Ishikawa (cell line): ENCODE measurements around the gene PID1.

ENCODE experiments used
- CEBPB ChIP-seq: IDR thresholded peaks from 2 replicates; pipeline ENCODE4 v1.6.1; 2012
- CREB1 ChIP-seq: IDR thresholded peaks from 2 replicates; pipeline ENCODE4 v1.6.1; 2012; ENCODE audit warnings: low read depth
- EGR1 ChIP-seq: IDR thresholded peaks from 2 replicates; pipeline ENCODE4 v1.6.1; 2012
- EP300 ChIP-seq: IDR thresholded peaks from 2 replicates; pipeline ENCODE4 v1.6.1; 2012; ENCODE audit warnings: borderline replicate concordance
- FOXM1 ChIP-seq: IDR thresholded peaks from 2 replicates; pipeline ENCODE4 v1.6.1; 2012; ENCODE audit warnings: low read depth, borderline replicate concordance
- NFIC ChIP-seq: IDR thresholded peaks from 2 replicates; pipeline ENCODE4 v1.6.1; 2012
- RAD21 ChIP-seq: IDR thresholded peaks from 2 replicates; pipeline ENCODE4 v1.6.1; 2012; ENCODE audit warnings: low read depth
- TAF1 ChIP-seq: IDR thresholded peaks from 2 replicates; pipeline ENCODE4 v1.6.1; 2012; ENCODE audit warnings: low read depth, mild to moderate bottlenecking
- TCF12 ChIP-seq: IDR thresholded peaks from 2 replicates; pipeline ENCODE4 v1.6.1; 2012; ENCODE audit warnings: low read depth
- TEAD4 ChIP-seq: IDR thresholded peaks from 2 replicates; pipeline ENCODE4 v1.6.1; 2012
- YY1 ChIP-seq: IDR thresholded peaks from 2 replicates; pipeline ENCODE4 v1.6.1; 2012; ENCODE audit warnings: low read depth
- ZBTB7A ChIP-seq: IDR thresholded peaks from 2 replicates; pipeline ENCODE4 v1.6.1; 2012; ENCODE audit warnings: low read depth
- TF ChIP-seq, protein P1 (sequence below): IDR thresholded peaks from 2 replicates; pipeline ENCODE4 v1.6.1; 2012; ENCODE audit warnings: low read depth, mild to moderate bottlenecking
- TF ChIP-seq, protein P2 (sequence below): IDR thresholded peaks from 2 replicates; pipeline ENCODE4 v1.6.1; 2012
- TF ChIP-seq, protein P3 (sequence below): IDR thresholded peaks from 2 replicates; pipeline ENCODE4 v1.6.1; 2012

PID1 gene

DNA sequence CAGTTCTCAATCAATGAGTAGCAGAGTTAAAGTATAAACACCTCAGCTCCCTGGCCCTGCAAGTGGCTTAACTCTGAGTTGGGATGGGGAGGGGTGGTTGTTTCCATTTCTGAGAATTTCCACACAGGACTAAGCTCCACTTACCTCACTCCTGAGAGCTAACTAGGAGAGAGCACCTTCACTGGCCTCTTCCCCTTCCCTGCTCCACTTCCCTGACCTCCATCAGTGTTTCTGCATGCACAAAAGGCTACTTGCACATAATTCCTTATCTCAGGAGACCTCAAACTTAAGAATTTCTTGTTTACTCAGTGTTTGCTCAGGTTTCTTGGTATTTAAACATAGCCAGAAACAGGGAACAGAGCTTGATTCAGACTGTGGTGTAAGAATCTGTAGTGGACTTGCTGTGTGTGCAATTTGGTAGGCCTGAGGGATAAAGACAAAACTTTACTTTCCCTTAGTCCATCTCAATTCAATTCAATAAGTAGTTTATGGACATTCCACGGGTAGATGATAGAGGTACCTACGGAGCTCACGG, 97.2 kb downstream of the PID1 start:
- TF ChIP-seq, protein P1, sequence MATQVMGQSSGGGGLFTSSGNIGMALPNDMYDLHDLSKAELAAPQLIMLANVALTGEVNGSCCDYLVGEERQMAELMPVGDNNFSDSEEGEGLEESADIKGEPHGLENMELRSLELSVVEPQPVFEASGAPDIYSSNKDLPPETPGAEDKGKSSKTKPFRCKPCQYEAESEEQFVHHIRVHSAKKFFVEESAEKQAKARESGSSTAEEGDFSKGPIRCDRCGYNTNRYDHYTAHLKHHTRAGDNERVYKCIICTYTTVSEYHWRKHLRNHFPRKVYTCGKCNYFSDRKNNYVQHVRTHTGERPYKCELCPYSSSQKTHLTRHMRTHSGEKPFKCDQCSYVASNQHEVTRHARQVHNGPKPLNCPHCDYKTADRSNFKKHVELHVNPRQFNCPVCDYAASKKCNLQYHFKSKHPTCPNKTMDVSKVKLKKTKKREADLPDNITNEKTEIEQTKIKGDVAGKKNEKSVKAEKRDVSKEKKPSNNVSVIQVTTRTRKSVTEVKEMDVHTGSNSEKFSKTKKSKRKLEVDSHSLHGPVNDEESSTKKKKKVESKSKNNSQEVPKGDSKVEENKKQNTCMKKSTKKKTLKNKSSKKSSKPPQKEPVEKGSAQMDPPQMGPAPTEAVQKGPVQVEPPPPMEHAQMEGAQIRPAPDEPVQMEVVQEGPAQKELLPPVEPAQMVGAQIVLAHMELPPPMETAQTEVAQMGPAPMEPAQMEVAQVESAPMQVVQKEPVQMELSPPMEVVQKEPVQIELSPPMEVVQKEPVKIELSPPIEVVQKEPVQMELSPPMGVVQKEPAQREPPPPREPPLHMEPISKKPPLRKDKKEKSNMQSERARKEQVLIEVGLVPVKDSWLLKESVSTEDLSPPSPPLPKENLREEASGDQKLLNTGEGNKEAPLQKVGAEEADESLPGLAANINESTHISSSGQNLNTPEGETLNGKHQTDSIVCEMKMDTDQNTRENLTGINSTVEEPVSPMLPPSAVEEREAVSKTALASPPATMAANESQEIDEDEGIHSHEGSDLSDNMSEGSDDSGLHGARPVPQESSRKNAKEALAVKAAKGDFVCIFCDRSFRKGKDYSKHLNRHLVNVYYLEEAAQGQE, result no peak
- TF ChIP-seq NFIC (no peak), TEAD4 (no peak), TCF12 (no peak), CEBPB (no peak), ZBTB7A (no peak), RAD21 (no peak), CREB1 (no peak), EGR1 (no peak), YY1 (no peak), FOXM1 (no peak), EP300 (no peak)
- TF ChIP-seq, protein P2, sequence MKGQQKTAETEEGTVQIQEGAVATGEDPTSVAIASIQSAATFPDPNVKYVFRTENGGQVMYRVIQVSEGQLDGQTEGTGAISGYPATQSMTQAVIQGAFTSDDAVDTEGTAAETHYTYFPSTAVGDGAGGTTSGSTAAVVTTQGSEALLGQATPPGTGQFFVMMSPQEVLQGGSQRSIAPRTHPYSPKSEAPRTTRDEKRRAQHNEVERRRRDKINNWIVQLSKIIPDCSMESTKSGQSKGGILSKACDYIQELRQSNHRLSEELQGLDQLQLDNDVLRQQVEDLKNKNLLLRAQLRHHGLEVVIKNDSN, result no peak
- TF ChIP-seq, protein P3, sequence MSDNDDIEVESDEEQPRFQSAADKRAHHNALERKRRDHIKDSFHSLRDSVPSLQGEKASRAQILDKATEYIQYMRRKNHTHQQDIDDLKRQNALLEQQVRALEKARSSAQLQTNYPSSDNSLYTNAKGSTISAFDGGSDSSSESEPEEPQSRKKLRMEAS, result no peak

DNA sequence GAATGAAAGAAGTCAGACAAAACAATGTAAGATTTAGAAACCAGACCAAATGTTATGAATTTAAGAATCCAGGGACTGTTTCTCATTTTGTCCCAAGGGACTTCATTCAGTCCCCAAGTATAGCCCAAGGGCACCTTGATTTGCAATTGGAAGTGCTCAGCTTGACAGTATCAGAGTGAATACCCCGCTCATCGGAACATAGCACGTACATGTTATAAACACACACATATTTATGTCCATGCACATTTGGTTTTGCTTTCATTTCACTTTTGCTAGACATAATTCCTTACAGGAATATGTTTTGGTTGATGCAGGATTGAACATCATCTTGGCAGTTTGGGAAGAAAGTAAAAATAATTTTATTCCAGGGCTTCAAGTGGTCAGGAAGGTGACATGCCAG, 100.2 kb downstream of the PID1 start:
- TF ChIP-seq, protein P2, result no peak
- TF ChIP-seq NFIC, result no peak
- no peak for TF ChIP-seq TCF12
- TF ChIP-seq CREB1, result no peak
- TF ChIP-seq TEAD4, result no peak
- TF ChIP-seq, protein P3, result no peak
- no peak for TF ChIP-seq ZBTB7A
- TF ChIP-seq, protein P1, result no peak
- no peak for TF ChIP-seq EGR1
- no peak for TF ChIP-seq EP300
- TF ChIP-seq CEBPB, result no peak
- TF ChIP-seq TAF1, result no peak
- no peak for TF ChIP-seq RAD21
- no peak for TF ChIP-seq FOXM1

DNA sequence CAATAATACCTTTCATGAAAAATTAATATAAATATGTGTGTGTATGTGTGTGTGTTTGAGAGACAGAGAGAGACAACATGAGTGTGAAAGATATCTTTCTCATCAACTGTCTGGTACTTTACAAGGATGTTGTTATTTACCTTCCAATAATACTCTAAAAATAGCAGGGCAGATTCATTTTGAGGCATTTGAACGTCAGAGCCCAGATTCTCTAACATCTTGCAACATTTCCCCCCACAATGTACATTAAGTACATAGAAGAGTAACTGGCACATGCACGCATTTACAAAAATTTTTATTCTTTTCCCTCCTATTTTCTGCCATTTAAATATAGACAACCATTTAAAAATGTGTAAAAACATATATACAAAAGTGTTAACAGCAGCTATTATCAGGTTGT, 100.9 kb downstream of the PID1 start:
- TF ChIP-seq ZBTB7A (no peak), TCF12 (no peak), NFIC (no peak), TEAD4 (no peak), RAD21 (no peak), EGR1 (no peak), CEBPB (no peak), FOXM1 (no peak), CREB1 (no peak), EP300 (no peak), YY1 (no peak), TAF1 (no peak)
- TF ChIP-seq, protein P3, result no peak
- TF ChIP-seq, protein P2, result no peak
- TF ChIP-seq, protein P1, result no peak

DNA sequence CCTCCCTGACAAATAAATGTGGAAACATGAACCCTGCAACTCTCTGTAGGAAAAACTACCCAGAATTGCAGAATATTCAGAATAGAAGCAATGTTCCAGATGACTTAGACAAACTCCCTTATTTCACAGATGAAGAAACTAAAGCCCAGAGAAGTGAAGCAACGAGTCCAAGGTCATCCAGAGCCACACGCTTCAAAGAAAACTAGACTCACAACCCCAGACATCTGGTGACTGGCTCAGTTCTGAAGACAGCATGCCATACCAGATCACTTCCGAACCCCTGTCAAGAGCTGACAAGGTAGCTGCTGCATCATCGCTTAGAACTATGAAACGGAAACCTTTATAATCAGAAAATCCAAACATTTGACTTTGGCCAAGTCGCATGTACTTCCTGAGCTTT, 101.3 kb downstream of the PID1 start:
- no peak for TF ChIP-seq TCF12
- no peak for TF ChIP-seq TEAD4
- TF ChIP-seq YY1, result no peak
- TF ChIP-seq ZBTB7A, result no peak
- no peak for TF ChIP-seq TAF1
- TF ChIP-seq RAD21, result no peak
- TF ChIP-seq EP300, result no peak
